Testis (tissue), 2 donors: ENCODE results near the gene AGPAT2.

ENCODE experiments used
- CTCF ChIP-seq, 3 experiments: fragments of 450-650 bp in 2 of 3; fragments of 200-600 bp in 1 of 3; sonication (generic) in 1 of 3; IDR thresholded peaks; one replicate each; pipeline ENCODE4 v1.5.1; 2016 to 2019; ENCODE audit warnings: antibody characterized with exemption in 3 of 3, mild to moderate bottlenecking in 2 of 3, moderate library complexity in 1 of 3
- POLR2A ChIP-seq: fragments of 450-650 bp; IDR thresholded peaks from one replicate; pipeline ENCODE4 v1.6.1; 2017; ENCODE audit warnings: antibody characterized with exemption, mild to moderate bottlenecking, moderate library complexity

- TF ChIP-seq CTCF (IDR thresholded peaks at IDR 0.05) (no peak), POLR2A (no peak)
Observed at GRCh38 chr9:136693135-136693489, 5.9 kb upstream of the AGPAT2 start.
